AG09319 (cell line): ENCODE results near the gene PIWIL1.

Source experiments
- DNase-seq: peaks from one replicate; pipeline ENCODE4 v3.0.0-alpha.2; 2010; ENCODE audit warnings: low read depth; ENCODE audit errors: extremely low read depth
- TF ChIP-seq, protein P1 (sequence below): IDR thresholded peaks from 2 replicates; pipeline ENCODE4 v1.5.1; 2011; ENCODE audit warnings: low read depth, mild to moderate bottlenecking, inconsistent platforms, low read length, moderate library complexity

PIWIL1 gene

DNA sequence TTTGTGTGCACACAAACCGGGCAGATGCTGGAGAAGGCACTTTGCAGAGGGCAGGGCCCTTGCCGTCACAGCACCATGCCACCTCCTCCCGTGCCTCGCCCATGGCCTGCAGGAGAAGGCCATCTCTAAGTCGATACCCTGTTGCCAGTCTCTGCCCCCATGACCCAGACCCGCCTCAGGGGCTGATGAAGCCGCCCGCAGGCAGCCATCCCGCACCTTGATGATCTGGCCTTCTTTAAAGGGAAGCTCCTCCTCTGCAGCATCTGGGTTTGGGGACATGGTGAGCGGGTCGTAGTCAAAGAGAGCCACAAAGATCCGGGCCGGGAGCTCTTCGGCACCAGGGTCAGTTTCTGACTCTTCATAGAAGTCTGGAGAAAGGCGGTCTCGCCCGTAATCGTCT is 76.2 kb downstream of the PIWIL1 start:
- TF ChIP-seq, protein P1, sequence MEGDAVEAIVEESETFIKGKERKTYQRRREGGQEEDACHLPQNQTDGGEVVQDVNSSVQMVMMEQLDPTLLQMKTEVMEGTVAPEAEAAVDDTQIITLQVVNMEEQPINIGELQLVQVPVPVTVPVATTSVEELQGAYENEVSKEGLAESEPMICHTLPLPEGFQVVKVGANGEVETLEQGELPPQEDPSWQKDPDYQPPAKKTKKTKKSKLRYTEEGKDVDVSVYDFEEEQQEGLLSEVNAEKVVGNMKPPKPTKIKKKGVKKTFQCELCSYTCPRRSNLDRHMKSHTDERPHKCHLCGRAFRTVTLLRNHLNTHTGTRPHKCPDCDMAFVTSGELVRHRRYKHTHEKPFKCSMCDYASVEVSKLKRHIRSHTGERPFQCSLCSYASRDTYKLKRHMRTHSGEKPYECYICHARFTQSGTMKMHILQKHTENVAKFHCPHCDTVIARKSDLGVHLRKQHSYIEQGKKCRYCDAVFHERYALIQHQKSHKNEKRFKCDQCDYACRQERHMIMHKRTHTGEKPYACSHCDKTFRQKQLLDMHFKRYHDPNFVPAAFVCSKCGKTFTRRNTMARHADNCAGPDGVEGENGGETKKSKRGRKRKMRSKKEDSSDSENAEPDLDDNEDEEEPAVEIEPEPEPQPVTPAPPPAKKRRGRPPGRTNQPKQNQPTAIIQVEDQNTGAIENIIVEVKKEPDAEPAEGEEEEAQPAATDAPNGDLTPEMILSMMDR, result no peak
- no peak for DNase-seq

DNA sequence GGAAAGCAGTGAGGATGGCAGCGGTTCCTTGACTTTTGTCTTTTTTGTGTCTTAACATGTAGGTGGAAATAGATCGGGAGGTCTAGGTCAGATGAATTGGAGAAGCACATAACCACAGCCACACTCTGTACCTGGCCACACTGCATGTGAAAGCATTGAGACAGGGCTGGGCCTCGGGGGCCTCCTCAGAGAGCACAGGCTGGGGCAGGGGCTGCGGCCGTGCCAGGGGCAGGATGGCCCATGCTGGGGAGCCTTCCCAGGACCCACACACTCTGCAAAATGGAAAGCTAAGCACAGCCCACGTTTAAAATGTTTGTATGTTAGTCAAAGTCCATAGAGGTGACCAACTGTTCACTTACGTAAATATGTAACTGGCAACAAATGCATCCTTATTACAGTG is 76.7 kb downstream of the PIWIL1 start:
- TF ChIP-seq, protein P1, result no peak
- DNase-seq, result no peak

DNA sequence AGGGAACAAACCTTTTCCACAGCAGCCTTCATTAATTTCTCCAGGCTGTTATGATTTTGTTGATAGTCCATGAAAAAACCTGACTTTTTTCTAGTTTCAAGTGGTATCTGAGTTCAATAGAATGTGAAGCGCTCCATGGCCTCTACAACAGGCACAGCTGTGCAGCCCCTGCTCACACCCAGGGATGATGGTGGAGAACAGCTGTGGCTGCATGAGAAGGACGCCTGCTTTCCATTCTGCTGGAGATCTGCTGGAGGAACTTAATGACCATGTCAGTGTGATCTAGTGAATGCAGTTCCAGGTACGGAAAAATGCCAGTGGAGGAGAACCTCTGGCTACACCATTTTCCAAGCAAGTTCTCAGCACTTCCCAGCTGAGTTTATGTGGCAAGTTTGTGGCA is 80.6 kb downstream of the PIWIL1 start:
- TF ChIP-seq, protein P1, result no peak
- no peak for DNase-seq

DNA sequence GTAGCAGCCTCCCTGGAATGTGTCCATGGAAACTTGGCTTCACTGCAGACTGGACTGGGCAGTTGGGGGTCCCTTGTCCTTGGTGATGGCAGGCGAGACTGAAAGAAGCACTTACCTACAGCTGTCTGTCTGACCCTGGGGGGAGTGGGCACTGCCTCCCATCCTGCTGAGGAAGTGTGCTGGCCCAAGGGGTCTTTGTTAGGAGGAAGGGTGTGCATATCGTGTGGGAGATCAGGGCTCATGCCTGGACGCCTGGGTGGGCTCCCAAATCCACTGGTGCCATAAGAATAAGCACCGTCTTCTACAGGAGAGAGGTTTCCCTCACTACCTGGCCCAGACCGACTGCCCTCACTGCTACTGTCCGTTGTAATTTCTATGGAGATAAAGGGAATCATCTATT is 81.4 kb downstream of the PIWIL1 start:
- no peak for DNase-seq
- TF ChIP-seq, protein P1, result no peak

DNA sequence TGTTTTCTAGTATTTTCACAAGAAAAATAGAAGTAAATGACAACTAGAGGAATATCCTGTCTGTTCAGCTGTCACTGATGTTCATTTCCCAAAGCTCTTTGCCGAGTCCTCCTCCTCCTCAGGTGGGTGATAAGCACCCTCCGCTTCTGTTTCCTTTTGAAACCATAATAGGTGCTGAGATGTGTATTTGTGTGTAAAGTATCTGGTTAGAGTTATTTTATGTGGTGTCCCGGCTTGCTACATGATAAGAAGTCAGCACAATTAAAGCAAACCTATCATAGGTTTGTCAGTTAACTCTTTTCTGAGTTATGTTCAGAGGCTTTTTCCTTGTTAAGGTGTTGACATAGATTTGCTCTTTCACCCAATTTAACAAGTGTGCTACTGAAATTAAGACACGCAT is 82.4 kb downstream of the PIWIL1 start:
- TF ChIP-seq, protein P1, result no peak
- no peak for DNase-seq

DNA sequence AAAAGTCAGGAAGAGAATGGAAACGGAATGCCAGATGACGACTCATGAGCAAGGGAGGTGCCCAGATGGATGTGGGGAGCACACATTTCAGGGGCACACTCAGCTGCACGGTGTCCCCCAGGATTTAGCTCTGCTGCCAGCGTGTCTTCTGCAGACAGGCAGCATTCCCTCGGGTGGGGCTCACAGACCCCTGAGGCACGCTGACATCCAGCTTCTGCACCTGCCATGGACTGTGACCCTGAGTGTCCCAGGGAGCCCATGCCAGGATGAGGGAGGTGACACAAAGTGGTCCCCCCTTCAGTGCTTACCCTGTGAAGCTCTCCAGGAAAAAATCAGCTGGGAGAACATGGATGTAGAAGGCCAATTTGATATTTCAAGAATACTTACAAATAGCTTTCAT is 84.2 kb downstream of the PIWIL1 start:
- TF ChIP-seq, protein P1, result no peak
- DNase-seq, result no peak
